ENCODE results near the gene KCNK10. TPM values are rescaled to one million over a fixed set of nuclear protein-coding genes. Genes with fewer than 3 reads are reported as not detected.

Gene KCNK10
- total RNA-seq, 4 donors from 2014 or later: 0.17 TPM; not detected in 3

- no peak for DNase-seq (ENCODE audit: extremely low spot score)
- intact Hi-C loops (cut with DNase I): loop anchor here (10.0 kb wide), 1 partner anchor 223 kb away; no protein-coding TSS in a partner anchor
- 74% methylated on average over 7 of the region's 7 CpGs for WGBS
Measured at GRCh38 chr14:88168025-88168424, 155.0 kb downstream of the KCNK10 start.

GRCh38 chr14:88166616-88167015 is 156.5 kb downstream of the KCNK10 start:
- Histone ChIP-seq H3K36me3 (no peaks in the 10 kb centered on the region), H3K9me3 (peaks cover 0 to 11% (median 5%) of the 10 kb centered on the region in 4 donors), H3K4me3 (no peak overlapping the region), H3K27me3 (peaks cover 0 to 5% (median 0%) of the 10 kb centered on the region in 4 donors), H3K4me1 (no peaks in the 10 kb centered on the region), H3K27ac (replicated peaks in 1 of 4) (no peak overlapping the region)
- no peak for TF ChIP-seq POLR2A (IDR thresholded peaks at IDR 0.05; ENCODE audit: low read depth)
- TF ChIP-seq CTCF (IDR thresholded peaks at IDR 0.05): no peak
- TF ChIP-seq POLR2AphosphoS5 (IDR thresholded peaks at IDR 0.05): no peak
- no peak for TF ChIP-seq EP300 (IDR thresholded peaks at IDR 0.05)
- no peak for DNase-seq (ENCODE audit: extremely low spot score)
- WGBS: 82% methylated on average over 3 of the region's 3 CpGs
- intact Hi-C loops (cut with DNase I): loop anchor here (10.0 kb wide), 1 partner anchor 222 kb away; no protein-coding TSS in a partner anchor

More at GRCh38 chr14:88168025-88168424, 155.0 kb downstream of the KCNK10 start:
- peaks cover 0 to 5% (median 0%) of the 10 kb centered on the region in 4 donors for H3K27me3 ChIP-seq
- TF ChIP-seq EP300 (IDR thresholded peaks at IDR 0.05) (no peak), POLR2AphosphoS5 (IDR thresholded peaks at IDR 0.05) (no peak), CTCF (IDR thresholded peaks at IDR 0.05) (no peak), POLR2A (IDR thresholded peaks at IDR 0.05; ENCODE audit: low read depth) (no peak)
- H3K4me3 ChIP-seq: no peak overlapping the region
- no peaks in the 10 kb centered on the region for H3K36me3 ChIP-seq
- no peaks in the 10 kb centered on the region for H3K4me1 ChIP-seq
- H3K9me3 ChIP-seq: peaks cover 0 to 11% (median 5%) of the 10 kb centered on the region in 4 donors
- H3K27ac ChIP-seq (replicated peaks in 1 of 4): no peak overlapping the region

- DNase-seq (ENCODE audit: extremely low spot score): no peak
- intact Hi-C loops (cut with DNase I): loop anchor here (10.0 kb wide), 1 partner anchor 220 kb away; no protein-coding TSS in a partner anchor
- WGBS: 63% methylated on average over 3 of the region's 3 CpGs
- peaks cover 0 to 5% (median 0%) of the 10 kb centered on the region in 4 donors for H3K27me3 ChIP-seq
- TF ChIP-seq CTCF (IDR thresholded peaks at IDR 0.05) (no peak), POLR2A (IDR thresholded peaks at IDR 0.05; ENCODE audit: low read depth) (no peak), POLR2AphosphoS5 (IDR thresholded peaks at IDR 0.05) (no peak), EP300 (IDR thresholded peaks at IDR 0.05) (no peak)
- no peak overlapping the region for H3K27ac ChIP-seq (replicated peaks in 1 of 4)
- peaks cover 0 to 11% (median 5%) of the 10 kb centered on the region in 4 donors for H3K9me3 ChIP-seq
- no peak overlapping the region for H3K4me3 ChIP-seq
- no peaks in the 10 kb centered on the region for H3K4me1 ChIP-seq
- no peaks in the 10 kb centered on the region for H3K36me3 ChIP-seq
Measured at GRCh38 chr14:88164906-88165534, 158.0 kb downstream of the KCNK10 start.

- Histone ChIP-seq H3K4me1 (no peaks in the 10 kb centered on the region), H3K36me3 (no peaks in the 10 kb centered on the region), H3K9me3 (peaks cover 0 to 5% (median 0%) of the 10 kb centered on the region in 4 donors), H3K27ac (replicated peaks in 1 of 4) (no peak overlapping the region), H3K27me3 (peaks cover 0 to 9% (median 0%) of the 10 kb centered on the region in 4 donors), H3K4me3 (no peak overlapping the region)
- TF ChIP-seq EP300 (IDR thresholded peaks at IDR 0.05): no peak
- intact Hi-C loops (cut with DNase I): loop anchor here (10.0 kb wide), 1 partner anchor 219 kb away; no protein-coding TSS in a partner anchor
- DNase-seq (ENCODE audit: extremely low spot score): no peak
- 85% methylated on average over 4 of the region's 4 CpGs for WGBS
Measured at GRCh38 chr14:88163731-88164255, 159.3 kb downstream of the KCNK10 start.

GRCh38 chr14:88156127-88156526 is 166.9 kb downstream of the KCNK10 start:
- Histone ChIP-seq H3K4me3 (no peak overlapping the region), H3K9me3 (no peaks in the 10 kb centered on the region), H3K36me3 (no peaks in the 10 kb centered on the region), H3K27ac (replicated peaks in 1 of 4) (no peak overlapping the region), H3K4me1 (no peaks in the 10 kb centered on the region), H3K27me3 (peaks cover 0 to 5% (median 0%) of the 10 kb centered on the region in 4 donors)
- TF ChIP-seq CTCF (IDR thresholded peaks at IDR 0.05): no peak
- TF ChIP-seq POLR2AphosphoS5 (IDR thresholded peaks at IDR 0.05): no peak
- no peak for TF ChIP-seq EP300 (IDR thresholded peaks at IDR 0.05)
- no peak for TF ChIP-seq POLR2A (IDR thresholded peaks at IDR 0.05; ENCODE audit: low read depth)
- WGBS: 79% methylated on average over 1 of the region's 1 CpG
- intact Hi-C loops (cut with DNase I): no loop called here
- peak; percentile 68 for DNase-seq (ENCODE audit: extremely low spot score)
